ENCODE data around the gene MYO1E. TPM values are rescaled to one million over a fixed set of nuclear protein-coding genes. Genes with fewer than 3 reads are reported as not detected.

Gene MYO1E
- total RNA-seq, 4 donors from 2014 or later: 55.7 to 147 (median 68.5) TPM

DNA sequence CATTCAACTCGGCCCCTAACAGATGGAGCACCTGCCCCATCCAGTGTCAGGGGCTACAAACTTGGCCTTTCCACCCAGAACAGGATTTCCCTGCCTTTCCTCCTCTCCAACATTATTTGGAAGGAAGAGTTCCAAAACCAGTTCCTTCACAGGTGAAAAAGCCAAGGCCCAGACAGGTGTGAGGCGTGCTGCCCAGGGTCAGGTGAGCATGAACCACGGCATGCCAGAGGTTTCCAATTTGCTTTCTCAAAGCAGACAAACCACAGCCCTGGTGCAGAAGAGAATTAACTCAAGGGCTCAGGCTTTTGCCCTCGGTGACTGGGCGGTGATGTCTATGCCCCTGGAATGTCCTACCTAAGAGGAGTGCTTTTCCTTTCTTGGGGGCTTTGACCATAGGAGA lies 122.9 kb downstream of the MYO1E start:
- Histone ChIP-seq H3K36me3 (peaks cover 0 to 22% (median 7%) of the 10 kb centered on the region in 3 donors), H3K27ac (peak overlapping the region in 1 of 4 donors; percentile 27), H3K4me3 (no peak overlapping the region), H3K27me3 (no peaks in the 10 kb centered on the region), H3K9me3 (no peaks in the 10 kb centered on the region), H3K4me1 (peaks cover 0 to 8% (median 7%) of the 10 kb centered on the region in 4 donors)
- 89 to 95% methylated on average over 5 of the region's 5 CpGs for WGBS, 2 donors
- no peak for DNase-seq (ENCODE audit: low spot score in 2 of 2)
- TF ChIP-seq POLR2A (IDR thresholded peaks at IDR 0.05) (no peak), EP300 (IDR thresholded peaks at IDR 0.05) (no peak)
- TF ChIP-seq, protein P1, sequence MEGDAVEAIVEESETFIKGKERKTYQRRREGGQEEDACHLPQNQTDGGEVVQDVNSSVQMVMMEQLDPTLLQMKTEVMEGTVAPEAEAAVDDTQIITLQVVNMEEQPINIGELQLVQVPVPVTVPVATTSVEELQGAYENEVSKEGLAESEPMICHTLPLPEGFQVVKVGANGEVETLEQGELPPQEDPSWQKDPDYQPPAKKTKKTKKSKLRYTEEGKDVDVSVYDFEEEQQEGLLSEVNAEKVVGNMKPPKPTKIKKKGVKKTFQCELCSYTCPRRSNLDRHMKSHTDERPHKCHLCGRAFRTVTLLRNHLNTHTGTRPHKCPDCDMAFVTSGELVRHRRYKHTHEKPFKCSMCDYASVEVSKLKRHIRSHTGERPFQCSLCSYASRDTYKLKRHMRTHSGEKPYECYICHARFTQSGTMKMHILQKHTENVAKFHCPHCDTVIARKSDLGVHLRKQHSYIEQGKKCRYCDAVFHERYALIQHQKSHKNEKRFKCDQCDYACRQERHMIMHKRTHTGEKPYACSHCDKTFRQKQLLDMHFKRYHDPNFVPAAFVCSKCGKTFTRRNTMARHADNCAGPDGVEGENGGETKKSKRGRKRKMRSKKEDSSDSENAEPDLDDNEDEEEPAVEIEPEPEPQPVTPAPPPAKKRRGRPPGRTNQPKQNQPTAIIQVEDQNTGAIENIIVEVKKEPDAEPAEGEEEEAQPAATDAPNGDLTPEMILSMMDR (IDR thresholded peaks at IDR 0.05): no peak

DNA sequence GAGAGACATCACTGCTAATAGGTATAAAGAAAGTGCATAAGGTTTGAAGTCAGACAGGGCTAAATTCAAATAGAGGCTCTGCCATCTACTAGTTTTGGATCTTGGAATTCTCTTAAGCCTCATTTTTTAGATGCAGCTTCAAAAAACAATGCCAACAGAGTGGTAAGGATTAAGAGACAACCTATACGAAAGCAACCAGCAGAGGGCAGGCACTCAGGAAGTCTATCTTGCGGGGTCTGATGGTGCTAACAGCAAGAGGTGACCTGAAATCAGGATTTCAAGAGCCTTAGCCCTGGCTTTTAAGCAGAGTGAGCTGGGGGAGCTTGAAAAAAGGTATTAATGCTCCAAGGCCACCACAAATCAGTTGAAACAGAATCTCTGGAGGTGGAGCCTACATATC lies 125.3 kb downstream of the MYO1E start:
- H3K4me1 ChIP-seq: peaks cover 0 to 8% (median 7%) of the 10 kb centered on the region in 4 donors
- peak in 1 of 2 donors; percentile 72 for DNase-seq (ENCODE audit: low spot score in 2 of 2)
- H3K4me3 ChIP-seq: no peak overlapping the region
- H3K27ac ChIP-seq: peak overlapping the region in 2 of 4 donors; percentile 13 to 47
- no peaks in the 10 kb centered on the region for H3K27me3 ChIP-seq
- peaks cover 0 to 16% (median 7%) of the 10 kb centered on the region in 3 donors for H3K36me3 ChIP-seq
- TF ChIP-seq, protein P1 (IDR thresholded peaks at IDR 0.05): peak; percentile 37 to 62 (median 48)
- TF ChIP-seq EP300 (IDR thresholded peaks at IDR 0.05): no peak
- WGBS, 2 donors: 15 to 29% methylated on average over 2 of the region's 2 CpGs
- H3K9me3 ChIP-seq: no peaks in the 10 kb centered on the region

DNA sequence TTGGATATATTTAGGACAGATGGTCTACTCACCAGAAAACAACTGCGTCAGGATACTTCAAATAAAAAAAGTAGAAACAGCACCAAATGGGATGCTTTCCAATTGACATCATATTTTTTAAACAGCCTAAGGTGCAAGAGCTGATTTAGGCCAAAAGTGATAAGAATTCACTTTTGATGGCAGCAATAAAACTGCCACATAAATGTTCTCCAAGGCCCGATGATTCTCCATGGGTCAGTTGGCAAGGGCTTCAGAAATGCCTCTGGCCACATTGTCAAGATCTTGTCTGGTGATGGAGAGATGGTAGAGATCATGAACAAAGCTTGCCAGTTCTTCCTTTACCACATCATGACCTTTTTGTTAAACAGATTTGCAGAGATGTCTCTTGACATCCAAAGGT lies 127.1 kb downstream of the MYO1E start:
- no peak for TF ChIP-seq POLR2A (IDR thresholded peaks at IDR 0.05)
- TF ChIP-seq, protein P1 (IDR thresholded peaks at IDR 0.05): no peak
- no peak for TF ChIP-seq EP300 (IDR thresholded peaks at IDR 0.05)
- Histone ChIP-seq H3K9me3 (no peaks in the 10 kb centered on the region), H3K27me3 (no peaks in the 10 kb centered on the region), H3K4me1 (peaks cover 0 to 8% (median 3%) of the 10 kb centered on the region in 4 donors), H3K36me3 (peaks cover 0 to 18% (median 7%) of the 10 kb centered on the region in 3 donors), H3K4me3 (no peak overlapping the region), H3K27ac (no peak overlapping the region)
- 62 to 69% methylated on average over 2 of the region's 2 CpGs for WGBS, 2 donors
- no peak for DNase-seq (ENCODE audit: low spot score in 2 of 2)

DNA sequence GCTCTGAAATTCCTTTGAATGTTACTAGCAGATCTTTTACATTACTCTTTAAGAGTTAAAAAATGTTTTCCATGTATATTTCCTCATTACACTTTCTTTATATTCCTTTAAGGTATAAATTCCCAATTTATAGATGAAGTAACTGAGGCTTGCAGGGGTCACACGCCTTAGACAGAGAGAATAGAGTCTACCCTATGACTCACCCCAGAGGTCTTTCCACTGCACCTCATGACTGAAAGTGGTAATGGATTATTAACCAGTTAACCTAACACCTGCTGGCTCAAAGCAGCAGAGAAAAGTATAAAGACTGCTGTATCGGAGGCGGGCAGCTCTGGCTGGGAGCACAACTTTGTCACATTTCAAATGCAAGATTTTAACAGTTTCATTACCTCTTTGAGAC lies 128.3 kb downstream of the MYO1E start:
- no peak overlapping the region for H3K27ac ChIP-seq
- TF ChIP-seq, protein P1 (IDR thresholded peaks at IDR 0.05): no peak
- TF ChIP-seq POLR2A (IDR thresholded peaks at IDR 0.05) (no peak), EP300 (IDR thresholded peaks at IDR 0.05) (no peak)
- peaks cover 0 to 12% (median 7%) of the 10 kb centered on the region in 3 donors for H3K36me3 ChIP-seq
- H3K9me3 ChIP-seq: no peaks in the 10 kb centered on the region
- 78% methylated on average over 3 of the region's 3 CpGs for WGBS, 2 donors
- H3K4me1 ChIP-seq: peaks cover 0 to 16% (median 2%) of the 10 kb centered on the region in 4 donors
- H3K27me3 ChIP-seq: no peaks in the 10 kb centered on the region
- DNase-seq (ENCODE audit: low spot score in 2 of 2): no peak
- H3K4me3 ChIP-seq: no peak overlapping the region

DNA sequence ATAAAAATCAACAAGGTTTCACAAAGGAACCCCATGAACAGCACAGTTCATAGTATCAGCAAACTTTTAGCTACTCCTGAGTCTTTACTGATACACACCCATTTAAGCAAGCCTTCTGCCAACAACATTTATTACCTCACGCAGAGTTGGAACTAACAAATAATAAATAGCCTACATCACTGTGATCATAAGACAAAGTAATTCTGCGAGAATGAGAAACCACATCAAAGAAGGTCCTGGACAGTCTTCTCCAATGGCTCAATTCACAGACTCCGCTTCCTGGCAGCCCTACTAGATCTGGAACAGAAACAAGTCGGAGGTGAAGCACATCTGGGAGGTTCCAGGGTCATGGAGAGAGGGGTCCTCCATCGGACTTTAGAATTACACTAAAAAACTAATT lies 129.0 kb downstream of the MYO1E start:
- TF ChIP-seq, protein P1 (IDR thresholded peaks at IDR 0.05): no peak
- TF ChIP-seq EP300 (IDR thresholded peaks at IDR 0.05): no peak
- TF ChIP-seq POLR2A (IDR thresholded peaks at IDR 0.05): no peak
- Histone ChIP-seq H3K27me3 (no peaks in the 10 kb centered on the region), H3K27ac (no peak overlapping the region), H3K9me3 (no peaks in the 10 kb centered on the region), H3K36me3 (peaks cover 0 to 12% (median 7%) of the 10 kb centered on the region in 3 donors), H3K4me1 (peaks cover 0 to 17% (median 2%) of the 10 kb centered on the region in 4 donors), H3K4me3 (no peak overlapping the region)
- DNase-seq (ENCODE audit: low spot score in 2 of 2): no peak
- WGBS, 2 donors: 82 to 84% methylated on average over 5 of the region's 5 CpGs
